ENCODE results near the gene WDR81. TPM values are rescaled to one million over a fixed set of nuclear protein-coding genes. Genes with fewer than 3 reads are reported as not detected.

The WDR81 gene
- 23.0 and 23.9 TPM in 2 replicates for total RNA-seq (2014; rRNA removed; shearing (Covaris generic))
- polyA plus RNA-seq (2016; fragmentation: Nextera tagmentation; extraction: Ambion mirVana), result 4.4 and 5.8 TPM in 2 replicates

GRCh38 chr17:1724351-1724868 lies at the start of gene WDR81:
Gene WDR81 (plus strand): TSS chr17:1724704. CDS start chr17:1724960, 256 bp downstream.
- H3K4me3 ChIP-seq, result peak within 1 kb of the TSS; percentile 70
- no peaks in the 10 kb centered on the region for H4K20me1 ChIP-seq (ENCODE audit: insufficient read depth)
- peaks cover 8% of the 10 kb centered on the region; the same call in 1 of the 2 replicates for H3F3A ChIP-seq (ENCODE audit: insufficient read depth)
- H2AFZ ChIP-seq, result peak within 1 kb of the TSS; percentile 91
- TF ChIP-seq EZH2phosphoT487 (IDR thresholded peaks at IDR 0.05; ENCODE audit: insufficient read depth, low read depth), result no peak
- TF ChIP-seq EZH2 (IDR thresholded peaks at IDR 0.05; ENCODE audit: insufficient read depth, poor library complexity, severe bottlenecking), result no peak
- H3K79me2 ChIP-seq (ENCODE audit: insufficient read depth), result peaks cover 18% of the 10 kb centered on the region
- no peaks in the 10 kb centered on the region for H3K36me3 ChIP-seq (ENCODE audit: low read depth)
- WGBS, 2 experiments (ENCODE audit: low coverage in 1 of 2, low lambda C conversion rate in 2 of 2, missing lambda C conversion rate in 2 of 2), result 1 to 2% methylated on average over 17 to 44 of the region's 57 CpGs
- H3K9me3 ChIP-seq (ENCODE audit: low read depth), result no peaks in the 10 kb centered on the region
- peak; percentile 95 for DNase-seq
- no peaks in the 10 kb centered on the region for H3K27me3 ChIP-seq (replicated peaks; ENCODE audit: insufficient read depth)
- H3K27ac ChIP-seq, result peak within 1 kb of the TSS; percentile 55
- peak within 1 kb of the TSS; percentile 84 for H3K9ac ChIP-seq
- no peaks in the 10 kb centered on the region; the same call in 1 of the 2 replicates for H3K4me1 ChIP-seq (ENCODE audit: insufficient read depth)
- in situ Hi-C loops (cut with MboI), result loop anchor here (10.0 kb wide), 1 partner anchor 60 kb away; no protein-coding TSS in a partner anchor
- no peaks in the 10 kb centered on the region for H3K9me2 ChIP-seq (ENCODE audit: insufficient read depth)
- peak within 1 kb of the TSS; percentile 85 for H3K4me2 ChIP-seq (ENCODE audit: unreplicated experiment)

DNA sequence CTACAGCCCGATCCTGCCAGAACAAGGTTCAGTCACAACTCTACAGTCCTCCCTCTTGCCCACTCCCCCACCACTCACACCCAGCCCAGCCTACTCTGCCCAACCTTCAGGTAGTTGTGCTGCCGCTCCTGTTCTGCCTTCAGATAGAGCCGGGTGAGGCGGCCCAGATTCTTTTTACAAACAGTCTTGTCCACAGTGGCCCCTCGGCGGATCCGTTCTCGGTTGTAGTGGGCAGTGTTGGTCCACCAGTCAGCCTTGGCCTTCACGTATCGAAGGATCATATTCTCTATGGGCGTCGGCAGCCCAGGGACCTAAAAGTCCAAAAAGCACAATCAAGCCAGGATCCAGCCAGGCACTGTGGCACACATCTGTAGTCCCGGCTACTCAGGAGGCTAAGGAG lies 48.1 kb upstream of the WDR81 start:
- H4K20me1 ChIP-seq (ENCODE audit: insufficient read depth), result no peaks in the 10 kb centered on the region
- no peaks in the 10 kb centered on the region for H3K27me3 ChIP-seq (replicated peaks; ENCODE audit: insufficient read depth)
- H3F3A ChIP-seq (ENCODE audit: insufficient read depth), result peaks cover 9% of the 10 kb centered on the region; the same call in 1 of the 2 replicates
- no peak for DNase-seq
- no peaks in the 10 kb centered on the region for H3K9me3 ChIP-seq (ENCODE audit: low read depth)
- no peak overlapping the region for H3K9ac ChIP-seq
- in situ Hi-C loops (cut with MboI), result no loop called here
- peaks cover 87% of the 10 kb centered on the region for H3K36me3 ChIP-seq (ENCODE audit: low read depth)
- H3K4me3 ChIP-seq, result no peak overlapping the region
- no peak overlapping the region for H3K4me2 ChIP-seq (ENCODE audit: unreplicated experiment)
- no peaks in the 10 kb centered on the region for H3K9me2 ChIP-seq (ENCODE audit: insufficient read depth)
- H3K27ac ChIP-seq, result no peak overlapping the region
- TF ChIP-seq EZH2 (IDR thresholded peaks at IDR 0.05; ENCODE audit: insufficient read depth, poor library complexity, severe bottlenecking) (no peak), EZH2phosphoT487 (IDR thresholded peaks at IDR 0.05; ENCODE audit: insufficient read depth, low read depth) (no peak)
- WGBS, 2 experiments (ENCODE audit: low coverage in 1 of 2, low lambda C conversion rate in 2 of 2, missing lambda C conversion rate in 2 of 2), result 91% methylated on average over 13 of the region's 13 CpGs
- H2AFZ ChIP-seq, result no peak overlapping the region
- H3K4me1 ChIP-seq (ENCODE audit: insufficient read depth), result no peaks in the 10 kb centered on the region
- peaks cover 79% of the 10 kb centered on the region for H3K79me2 ChIP-seq (ENCODE audit: insufficient read depth)

GRCh38 chr17:1683459-1683858 lies 41.0 kb upstream of the WDR81 start:
- peaks cover 45% of the 10 kb centered on the region for H3K36me3 ChIP-seq (ENCODE audit: low read depth)
- no peaks in the 10 kb centered on the region for H3K9me3 ChIP-seq (ENCODE audit: low read depth)
- no peak for DNase-seq
- H3K9ac ChIP-seq, result peak overlapping the region; percentile 91
- peak overlapping the region; percentile 84 for H3K4me3 ChIP-seq
- whole genome bisulfite sequencing, 2 experiments (ENCODE audit: low coverage in 1 of 2, low lambda C conversion rate in 2 of 2, missing lambda C conversion rate in 2 of 2), result 70 to 73% methylated on average over 5 of the region's 5 CpGs
- TF ChIP-seq EZH2phosphoT487 (IDR thresholded peaks at IDR 0.05; ENCODE audit: insufficient read depth, low read depth), result no peak
- TF ChIP-seq EZH2 (IDR thresholded peaks at IDR 0.05; ENCODE audit: insufficient read depth, poor library complexity, severe bottlenecking), result no peak
- in situ Hi-C loops (cut with MboI), result no loop called here
- no peaks in the 10 kb centered on the region for H3F3A ChIP-seq (ENCODE audit: insufficient read depth)
- 0 out of 2 replicates have a peak, but pooled peaks cover 6% of the 10 kb centered on the region for H4K20me1 ChIP-seq (ENCODE audit: insufficient read depth)
- H3K27me3 ChIP-seq (replicated peaks; ENCODE audit: insufficient read depth), result no peaks in the 10 kb centered on the region
- peaks cover 7% of the 10 kb centered on the region for H3K4me1 ChIP-seq (ENCODE audit: insufficient read depth)
- no peak overlapping the region for H2AFZ ChIP-seq
- peak overlapping the region; percentile 92 for H3K4me2 ChIP-seq (ENCODE audit: unreplicated experiment)
- H3K79me2 ChIP-seq (ENCODE audit: insufficient read depth), result peaks cover 58% of the 10 kb centered on the region
- H3K27ac ChIP-seq, result peak overlapping the region; percentile 81
- H3K9me2 ChIP-seq (ENCODE audit: insufficient read depth), result no peaks in the 10 kb centered on the region

DNA sequence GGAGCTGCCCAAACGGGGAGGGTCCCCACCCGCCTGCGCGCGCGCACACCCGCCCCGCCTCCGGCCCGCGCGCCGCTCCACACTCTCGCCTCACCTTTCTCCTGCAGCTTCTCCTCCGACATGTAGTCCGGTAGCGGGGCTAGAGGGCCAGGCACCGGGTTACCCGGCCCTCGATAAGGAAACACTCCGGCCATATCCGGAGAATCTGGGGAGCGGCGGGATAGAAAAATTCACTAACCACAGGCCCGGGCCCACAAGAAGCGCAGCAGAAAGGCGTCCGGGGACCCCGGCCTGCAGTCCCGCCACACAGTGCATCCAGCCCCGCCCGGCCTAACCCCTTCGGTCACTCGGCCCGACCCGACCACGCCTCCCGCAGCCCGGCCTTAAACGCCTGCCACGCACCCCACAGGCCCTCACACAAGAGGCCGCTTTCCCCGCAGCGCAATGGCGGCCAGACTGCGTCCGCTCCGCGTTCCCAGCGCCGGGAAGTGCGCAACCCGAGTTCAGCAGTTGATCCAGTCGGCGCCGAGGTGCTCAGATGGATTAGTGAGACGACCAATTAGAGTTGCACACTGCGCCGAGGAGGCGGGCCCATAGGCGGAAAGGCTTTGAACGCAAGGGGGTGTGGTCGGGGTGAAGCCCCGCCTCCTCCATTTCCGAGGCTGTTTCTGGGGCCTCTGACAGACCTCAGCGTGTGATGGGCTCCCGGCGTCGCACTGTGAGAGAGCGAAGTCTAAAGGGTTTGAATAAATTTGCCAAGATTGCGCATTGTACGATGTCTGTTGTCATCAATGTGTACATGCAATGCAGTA lies 39.9 kb upstream of the WDR81 start, which contains the start of gene PRPF8:
PRPF8 (minus strand) TSS at position 490 of the 812 bp plus-strand sequence; CDS start at position 194, 296 bp downstream.
- Histone ChIP-seq H2AFZ (peak within 1 kb of the TSS; percentile 99), H3K9me3 (ENCODE audit: low read depth) (no peaks in the 10 kb centered on the region), H3K4me2 (ENCODE audit: unreplicated experiment) (peak within 1 kb of the TSS; percentile 92), H3F3A (ENCODE audit: insufficient read depth) (no peaks in the 10 kb centered on the region), H3K27ac (peak within 1 kb of the TSS; percentile 81), H3K4me1 (ENCODE audit: insufficient read depth) (peaks cover 7% of the 10 kb centered on the region), H3K9me2 (ENCODE audit: insufficient read depth) (no peaks in the 10 kb centered on the region), H4K20me1 (ENCODE audit: insufficient read depth) (0 out of 2 replicates have a peak, but pooled peaks cover 6% of the 10 kb centered on the region), H3K27me3 (replicated peaks; ENCODE audit: insufficient read depth) (no peaks in the 10 kb centered on the region), H3K36me3 (ENCODE audit: low read depth) (peaks cover 34% of the 10 kb centered on the region), H3K79me2 (ENCODE audit: insufficient read depth) (peaks cover 48% of the 10 kb centered on the region), H3K4me3 (peak within 1 kb of the TSS; percentile 84), H3K9ac (peak within 1 kb of the TSS; percentile 91)
- no peak for TF ChIP-seq EZH2 (IDR thresholded peaks at IDR 0.05; ENCODE audit: insufficient read depth, poor library complexity, severe bottlenecking)
- in situ Hi-C loops (cut with MboI), result no loop called here
- DNase-seq, result peak; percentile 99
- 0% methylated on average over 63 to 72 of the region's 72 CpGs for WGBS, 2 experiments (ENCODE audit: low coverage in 1 of 2, low lambda C conversion rate in 2 of 2, missing lambda C conversion rate in 2 of 2)
